IPS-NIHi7 (cell line): ENCODE results near the gene SPEG.

Source experiments
- DNase-seq: peaks from one replicate; pipeline ENCODE4 v3.0.0; 2012; ENCODE audit warnings: mixed read lengths; ENCODE audit errors: extremely low spot score

Gene SPEG

GRCh38 chr2:219514196-219514761 lies 79.6 kb downstream of the SPEG start, which contains the start of gene ASIC4:
ASIC4 (plus strand) TSS chr2:219514482; CDS start chr2:219514725, 243 bp downstream.
- DNase-seq, result no peak

GRCh38 chr2:219514836-219515235 lies 80.2 kb downstream of the SPEG start:
- DNase-seq, result no peak

- no peak for DNase-seq
Observed at GRCh38 chr2:219515874-219516629, 81.4 kb downstream of the SPEG start.

GRCh38 chr2:219516888-219517287 lies 82.2 kb downstream of the SPEG start:
- DNase-seq, result no peak

GRCh38 chr2:219517954-219518778 lies 83.5 kb downstream of the SPEG start:
- DNase-seq, result no peak

- no peak for DNase-seq
Observed at GRCh38 chr2:219519526-219519916, 84.9 kb downstream of the SPEG start.

GRCh38 chr2:219520079-219520478 lies 85.4 kb downstream of the SPEG start:
- DNase-seq, result no peak

- peak; percentile 90 for DNase-seq
Observed at GRCh38 chr2:219521066-219521880, 86.6 kb downstream of the SPEG start.

- peak; percentile 81 for DNase-seq
Observed at GRCh38 chr2:219522111-219523030, 87.7 kb downstream of the SPEG start.

- peak; percentile 51 for DNase-seq
Observed at GRCh38 chr2:219523031-219523671, 88.5 kb downstream of the SPEG start.

- no peak for DNase-seq
Observed at GRCh38 chr2:219524817-219525216, 90.2 kb downstream of the SPEG start.

GRCh38 chr2:219525533-219526232 lies 91.0 kb downstream of the SPEG start:
- DNase-seq, result peak; percentile 50

GRCh38 chr2:219526320-219527075 lies 91.9 kb downstream of the SPEG start:
- DNase-seq, result no peak

GRCh38 chr2:219527076-219527394 lies 92.4 kb downstream of the SPEG start:
- DNase-seq, result no peak

- DNase-seq, result no peak
Observed at GRCh38 chr2:219527472-219527871, 92.8 kb downstream of the SPEG start.

GRCh38 chr2:219530048-219530963 lies 95.7 kb downstream of the SPEG start:
- DNase-seq, result peak; percentile 88

GRCh38 chr2:219531639-219532377 lies 97.2 kb downstream of the SPEG start:
- no peak for DNase-seq
